HCT116 (cell line): ENCODE data around the gene TNKS2. TPM values are rescaled to one million over a fixed set of nuclear protein-coding genes. Genes with fewer than 3 reads are reported as not detected.

Source experiments
- ATAC-seq: fragments of 200-7000 bp; cut with Tn5 transposase; 2 replicates; pipeline ENCODE4 v1.9.1; 2020; ENCODE audit warnings: mild to moderate bottlenecking, moderate library complexity
- BruUV-seq: library from RNA; stranded (reverse); fragments of 400-500 nt; replicated peaks from 2 replicates; lab custom pipeline; 2021; lab: Mats Ljungman, UMichigan
- CTCF ChIA-PET: fragments of 300-600 bp; sonication (Branson Sonifier 250); formaldehyde crosslinking; loops from one replicate; lab custom pipeline; 2021; ENCODE audit warnings: antibody characterized with exemption; lab: Charles Lee
- POLR2A ChIA-PET: fragments of 300-600, 350-600 bp; sonication (Branson Sonifier 250); formaldehyde crosslinking; loops from one replicate; lab custom pipeline; 2021; ENCODE audit warnings: antibody characterized with exemption; lab: Charles Lee
- RAD21 ChIA-PET, 2 experiments: fragments of 300-600 bp; sonication (Branson Sonifier 250); formaldehyde crosslinking; loops; one replicate each; lab custom pipeline; 2023; ENCODE audit warnings: low total read pairs in 2 of 2; ENCODE audit not compliant: uncharacterized antibody in 2 of 2, unreplicated experiment in 2 of 2, low non-redundant PET in 1 of 2; lab: Charles Lee
- DNase-seq: peaks from one replicate; pipeline ENCODE4 v3.0.0-alpha.2; 2010; ENCODE audit warnings: low read depth, low spot score
- H2AFZ ChIP-seq: fragments of 200-600 bp; shearing (Covaris generic), sonication (generic); 2 replicates; pipeline ENCODE4 v1.6.1; 2017; ENCODE audit warnings: low read depth, mixed run types, mixed read lengths, antibody characterized with exemption, low read length; ENCODE audit not compliant: poor library complexity, severe bottlenecking
- H3K27ac ChIP-seq: 2 replicates; pipeline ENCODE4 v1.5.1; 2012; ENCODE audit warnings: low read depth, low read length
- H3K27me3 ChIP-seq: fragments of 200-600 bp; sonication (generic); 2 replicates; pipeline ENCODE4 v1.6.1; 2016; ENCODE audit warnings: mixed run types, low read length, mixed read lengths; ENCODE audit not compliant: insufficient read depth
- H3K36me3 ChIP-seq, 2 experiments: fragments of 200-500 bp in 1 of 2; fragments of 200-600 bp in 1 of 2; sonication (Bioruptor generic) in 1 of 2; sonication (generic) in 1 of 2; 2 replicates each; pipeline versions ENCODE4 v1.5.1 to v1.6.1; 2014 to 2016; ENCODE audit warnings: low read length in 2 of 2, inconsistent platforms in 1 of 2, mixed read lengths in 1 of 2, mixed run types in 1 of 2; ENCODE audit not compliant: insufficient read depth in 2 of 2, control insufficient read depth in 1 of 2
- H3K4me1 ChIP-seq, 2 experiments: fragments of 200-600 bp in 1 of 2; sonication (generic) in 1 of 2; 2 replicates each; pipeline versions ENCODE4 v1.5.1 to v1.6.1; 2012 to 2017; ENCODE audit warnings: low read length in 2 of 2, inconsistent platforms in 1 of 2, mild to moderate bottlenecking in 1 of 2, mixed read lengths in 1 of 2, mixed run types in 1 of 2, moderate library complexity in 1 of 2; ENCODE audit not compliant: insufficient read depth in 2 of 2, control insufficient read depth in 1 of 2
- H3K4me2 ChIP-seq: fragments of 200-600 bp; sonication (generic); 2 replicates; pipeline ENCODE4 v1.6.1; 2017; ENCODE audit warnings: mixed run types, low read length, mixed read lengths
- H3K4me3 ChIP-seq, 2 experiments: fragments of 200-600 bp in 1 of 2; sonication (generic) in 1 of 2; replicated peaks in 1 of 2; 2 replicates each; pipeline ENCODE4 v1.5.1; 2011 to 2016; ENCODE audit warnings: low read length in 2 of 2, control low read depth in 1 of 2, low read depth in 1 of 2, mild to moderate bottlenecking in 1 of 2, mixed read lengths in 1 of 2, mixed run types in 1 of 2
- H3K79me2 ChIP-seq: fragments of 200-600 bp; sonication (generic); 2 replicates; pipeline ENCODE4 v1.6.1; 2017; ENCODE audit warnings: mild to moderate bottlenecking, mixed run types, low read length, moderate library complexity, mixed read lengths; ENCODE audit not compliant: insufficient read depth
- H3K9ac ChIP-seq: fragments of 200-600 bp; sonication (generic); 2 replicates; pipeline ENCODE4 v1.6.1; 2016; ENCODE audit warnings: low read length, mixed read lengths
- H3K9me2 ChIP-seq: fragments of 200-600 bp; sonication (generic), shearing (Covaris generic); 2 replicates; pipeline ENCODE4 v1.6.1; 2017; ENCODE audit warnings: mixed run types, mild to moderate bottlenecking, moderate library complexity; ENCODE audit not compliant: insufficient read depth
- H3K9me3 ChIP-seq, 2 experiments: fragments of 200-500 bp in 1 of 2; fragments of 200-600 bp in 1 of 2; sonication (Bioruptor generic) in 1 of 2; sonication (generic) in 1 of 2; 2 replicates each; pipeline ENCODE4 v1.6.1; 2014 to 2017; ENCODE audit warnings: low read length in 2 of 2, mixed read lengths in 2 of 2, inconsistent platforms in 1 of 2, low read depth in 1 of 2, mild to moderate bottlenecking in 1 of 2, mixed run types in 1 of 2, moderate library complexity in 1 of 2; ENCODE audit not compliant: control insufficient read depth in 1 of 2, insufficient read depth in 1 of 2
- H4K20me1 ChIP-seq: fragments of 200-600 bp; sonication (generic), shearing (Covaris generic); 2 replicates; pipeline ENCODE4 v1.6.1; 2017; ENCODE audit warnings: mixed run types, mild to moderate bottlenecking, moderate library complexity; ENCODE audit not compliant: insufficient read depth
- CEBPB ChIP-seq: IDR thresholded peaks from 2 replicates; pipeline ENCODE4 v1.6.1; 2012; ENCODE audit warnings: low read depth
- EGR1 ChIP-seq: IDR thresholded peaks from 2 replicates; pipeline ENCODE4 v1.6.1; 2012; ENCODE audit warnings: low read depth
- EZH2 ChIP-seq: fragments of 200-600 bp; sonication (generic); IDR thresholded peaks from 2 replicates; pipeline ENCODE4 v1.6.1; 2017; ENCODE audit warnings: antibody characterized with exemption, mixed run types
- EZH2phosphoT487 ChIP-seq: fragments of 200-600 bp; IDR thresholded peaks from 2 replicates; pipeline ENCODE4 v1.6.1; 2018; ENCODE audit warnings: antibody characterized with exemption, borderline replicate concordance
- JUND ChIP-seq: IDR thresholded peaks from 2 replicates; pipeline ENCODE4 v1.6.1; 2012
- POLR2A ChIP-seq: IDR thresholded peaks from 2 replicates; pipeline ENCODE4 v1.7.0; 2011; ENCODE audit warnings: borderline replicate concordance; ENCODE audit not compliant: insufficient read depth, insufficient read length; ENCODE audit errors: extremely low read depth
- SP1 ChIP-seq: IDR thresholded peaks from 2 replicates; pipeline ENCODE4 v1.6.1; 2012; ENCODE audit warnings: low read depth
- SRF ChIP-seq: IDR thresholded peaks from 2 replicates; pipeline ENCODE4 v1.6.1; 2012; ENCODE audit warnings: low read depth
- TCF7L2 ChIP-seq: IDR thresholded peaks from 2 replicates; pipeline ENCODE4 v1.7.0; 2011; ENCODE audit warnings: borderline replicate concordance, inconsistent platforms; ENCODE audit not compliant: insufficient read depth, insufficient read length; ENCODE audit errors: extremely low read depth
- YY1 ChIP-seq: IDR thresholded peaks from 2 replicates; pipeline ENCODE4 v1.6.1; 2011; ENCODE audit warnings: low read length, low read depth, moderate library complexity, mild to moderate bottlenecking; ENCODE audit not compliant: insufficient replicate concordance; ENCODE audit errors: extremely low read depth
- ZFX ChIP-seq: fragments of 450-650 bp; IDR thresholded peaks from 2 replicates; pipeline ENCODE4 v1.6.1; 2017
- ZNF274 ChIP-seq: fragments of 200-500 bp; sonication (Bioruptor generic); IDR thresholded peaks from 2 replicates; pipeline ENCODE4 v1.6.1; 2014; ENCODE audit warnings: mild to moderate bottlenecking, low read depth, low read length, inconsistent platforms
- intact Hi-C: fragments of 100-400 bp; cut with micrococcal nuclease; formaldehyde crosslinking; loops from 2 replicates; pipeline ENCODE4 v1.10.0; 2022
- total RNA-seq: library from RNA; stranded (reverse); gene quantifications from one replicate; pipeline ENCODE4 v1.2.1, GENCODE V29; 2021; ENCODE audit not compliant: unreplicated experiment
- TF ChIP-seq, protein P1 (sequence below): IDR thresholded peaks from 2 replicates; pipeline ENCODE4 v1.6.1; 2012
- TF ChIP-seq, protein P2 (sequence below): IDR thresholded peaks from 2 replicates; pipeline ENCODE4 v1.6.1; 2011; ENCODE audit warnings: mild to moderate bottlenecking, low read length, moderate library complexity; ENCODE audit not compliant: insufficient replicate concordance; ENCODE audit errors: extremely low read depth
- TF ChIP-seq, protein P3 (sequence below): IDR thresholded peaks from 2 replicates; pipeline ENCODE4 v1.6.1; 2012

Gene TNKS2
- total RNA-seq, 1 experiment from 2014 or later = 20.7 TPM

DNA sequence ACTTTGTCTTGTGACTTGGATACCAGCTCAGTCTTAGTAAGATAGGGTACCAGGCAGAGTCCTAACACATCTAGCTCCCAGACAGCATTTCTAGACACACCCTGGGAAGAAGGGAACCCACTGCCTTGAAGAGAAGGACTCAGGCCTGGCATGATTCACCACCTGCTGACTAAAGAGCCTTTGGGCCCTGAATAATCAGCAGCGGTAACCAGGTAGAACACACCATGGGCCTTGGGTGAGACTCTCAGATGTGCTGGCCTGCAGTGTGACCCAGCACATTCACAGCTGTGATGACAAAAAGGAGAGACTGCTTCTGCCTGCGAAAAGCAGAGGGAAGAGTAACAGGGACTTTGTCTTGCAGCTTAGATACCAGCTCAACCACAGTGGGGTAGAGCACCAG, 10.4 kb upstream of the TNKS2 start:
- H4K20me1 ChIP-seq = no peaks in the 10 kb centered on the region
- ATAC-seq = no peak
- no peak overlapping the region for H3K9ac ChIP-seq
- no peak for DNase-seq
- no peaks in the 10 kb centered on the region for H3K9me2 ChIP-seq
- H3K27ac ChIP-seq = no peak overlapping the region
- H3K79me2 ChIP-seq = no peaks in the 10 kb centered on the region
- RAD21 ChIA-PET = no interaction called here
- H3K36me3 ChIP-seq = no peaks in the 10 kb centered on the region
- no peak overlapping the region for H3K4me2 ChIP-seq
- POLR2A ChIA-PET = no interaction called here
- no peak for TF ChIP-seq SP1
- TF ChIP-seq SRF = no peak
- TF ChIP-seq JUND = no peak
- no peak for TF ChIP-seq POLR2A
- TF ChIP-seq, protein P1, sequence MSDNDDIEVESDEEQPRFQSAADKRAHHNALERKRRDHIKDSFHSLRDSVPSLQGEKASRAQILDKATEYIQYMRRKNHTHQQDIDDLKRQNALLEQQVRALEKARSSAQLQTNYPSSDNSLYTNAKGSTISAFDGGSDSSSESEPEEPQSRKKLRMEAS = no peak
- no peak for TF ChIP-seq CEBPB
- TF ChIP-seq EZH2phosphoT487 = no peak
- TF ChIP-seq, protein P2, sequence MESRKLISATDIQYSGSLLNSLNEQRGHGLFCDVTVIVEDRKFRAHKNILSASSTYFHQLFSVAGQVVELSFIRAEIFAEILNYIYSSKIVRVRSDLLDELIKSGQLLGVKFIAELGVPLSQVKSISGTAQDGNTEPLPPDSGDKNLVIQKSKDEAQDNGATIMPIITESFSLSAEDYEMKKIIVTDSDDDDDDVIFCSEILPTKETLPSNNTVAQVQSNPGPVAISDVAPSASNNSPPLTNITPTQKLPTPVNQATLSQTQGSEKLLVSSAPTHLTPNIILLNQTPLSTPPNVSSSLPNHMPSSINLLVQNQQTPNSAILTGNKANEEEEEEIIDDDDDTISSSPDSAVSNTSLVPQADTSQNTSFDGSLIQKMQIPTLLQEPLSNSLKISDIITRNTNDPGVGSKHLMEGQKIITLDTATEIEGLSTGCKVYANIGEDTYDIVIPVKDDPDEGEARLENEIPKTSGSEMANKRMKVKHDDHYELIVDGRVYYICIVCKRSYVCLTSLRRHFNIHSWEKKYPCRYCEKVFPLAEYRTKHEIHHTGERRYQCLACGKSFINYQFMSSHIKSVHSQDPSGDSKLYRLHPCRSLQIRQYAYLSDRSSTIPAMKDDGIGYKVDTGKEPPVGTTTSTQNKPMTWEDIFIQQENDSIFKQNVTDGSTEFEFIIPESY = no peak
- TF ChIP-seq ZFX = no peak
- no peak for TF ChIP-seq ZNF274
- TF ChIP-seq EZH2 = no peak
- TF ChIP-seq YY1 = no peak
- no peak for TF ChIP-seq EGR1
- no peak for TF ChIP-seq TCF7L2
- TF ChIP-seq, protein P3, sequence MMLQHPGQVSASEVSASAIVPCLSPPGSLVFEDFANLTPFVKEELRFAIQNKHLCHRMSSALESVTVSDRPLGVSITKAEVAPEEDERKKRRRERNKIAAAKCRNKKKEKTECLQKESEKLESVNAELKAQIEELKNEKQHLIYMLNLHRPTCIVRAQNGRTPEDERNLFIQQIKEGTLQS = no peak
- H3K9me3 ChIP-seq = no peaks in the 10 kb centered on the region
- H3K4me1 ChIP-seq = no peaks in the 10 kb centered on the region
- no TSS peak for BruUV-seq
- intact Hi-C loops = no loop called here
- CTCF ChIA-PET = no interaction called here
- H3K4me3 ChIP-seq = no peak overlapping the region
- H3K27me3 ChIP-seq = no peaks in the 10 kb centered on the region
- H2AFZ ChIP-seq = no peak overlapping the region
